BJ (cell line): ENCODE results near the gene WDR37. TPM values are rescaled to one million over a fixed set of nuclear protein-coding genes. Genes with fewer than 3 reads are reported as not detected.

Source experiments
- CTCF ChIA-PET: fragments of 350-600 bp; formaldehyde crosslinking; extraction: SDS; loops from one replicate; lab custom pipeline; 2021; ENCODE audit warnings: antibody characterized with exemption, inconsistent platforms; lab: Yijun Ruan, JAX
- POLR2A ChIA-PET: fragments of 300-600 bp; sonication (Branson Sonifier 250); formaldehyde crosslinking; extraction: SDS; loops from one replicate; lab custom pipeline; 2021; ENCODE audit warnings: antibody characterized with exemption; lab: Charles Lee
- DNase-seq: peaks from one replicate; pipeline ENCODE4 v3.0.0-alpha.2; 2011; ENCODE audit warnings: low read depth
- H3K27me3 ChIP-seq: 2 replicates; pipeline ENCODE4 v1.6.0; 2011; ENCODE audit warnings: low read length; ENCODE audit not compliant: control insufficient read depth, insufficient read depth
- H3K36me3 ChIP-seq: 2 replicates; pipeline ENCODE4 v1.5.1; 2011; ENCODE audit warnings: low read length; ENCODE audit not compliant: control insufficient read depth, insufficient read depth
- H3K4me3 ChIP-seq: 2 replicates; pipeline ENCODE4 v1.5.1; 2011; ENCODE audit warnings: low read depth, mild to moderate bottlenecking, control low read depth, low read length
- CTCF ChIP-seq: IDR thresholded peaks from 2 replicates; pipeline ENCODE4 v1.5.1; 2011; ENCODE audit warnings: low read depth, mild to moderate bottlenecking, control low read depth, inconsistent platforms, low read length, moderate library complexity; ENCODE audit not compliant: insufficient read depth
- polyA plus RNA-seq: library from polyadenylated mRNA; depleted of rRNA; stranded (reverse); fragments of >200 nt; gene quantifications from 2 replicates; pipeline ENCODE4 v1.2.3, GENCODE V29; 2011

WDR37 gene
- polyA plus RNA-seq, 1 experiment, result 12.7 TPM

GRCh38 chr10:1174022-1174421, 117.8 kb downstream of the WDR37 start:
- no peaks in the 10 kb centered on the region for H3K36me3 ChIP-seq
- no peak overlapping the region for H3K4me3 ChIP-seq
- no peak for DNase-seq
- H3K27me3 ChIP-seq, result no peaks in the 10 kb centered on the region
- POLR2A ChIA-PET, result no interaction called here
- no peak for TF ChIP-seq CTCF
- CTCF ChIA-PET, result no interaction called here

- ChIA-PET CTCF (interaction anchor here (0.7 kb wide), 1 partner anchor 14 kb away, joined by 3 read pairs; no protein-coding TSS in a partner anchor), POLR2A (no interaction called here)
Observed at GRCh38 chr10:1175956-1176565, 119.9 kb downstream of the WDR37 start.

GRCh38 chr10:1177936-1178335, 121.8 kb downstream of the WDR37 start:
- Histone ChIP-seq H3K27me3 (no peaks in the 10 kb centered on the region; the same call in 1 of the 2 replicates), H3K36me3 (no peaks in the 10 kb centered on the region), H3K4me3 (no peak overlapping the region)
- TF ChIP-seq CTCF, result no peak
- DNase-seq, result no peak
- ChIA-PET CTCF (no interaction called here), POLR2A (no interaction called here)

More at GRCh38 chr10:1175956-1176565, 119.9 kb downstream of the WDR37 start:
- Histone ChIP-seq H3K27me3 (no peaks in the 10 kb centered on the region), H3K36me3 (no peaks in the 10 kb centered on the region), H3K4me3 (no peak overlapping the region)
- TF ChIP-seq CTCF, result no peak
- DNase-seq, result no peak

- ChIA-PET CTCF (no interaction called here), POLR2A (no interaction called here)
- no peak for DNase-seq
- Histone ChIP-seq H3K4me3 (no peak overlapping the region), H3K27me3 (no peaks in the 10 kb centered on the region; the same call in 1 of the 2 replicates), H3K36me3 (no peaks in the 10 kb centered on the region)
- TF ChIP-seq CTCF, result no peak
Observed at GRCh38 chr10:1178506-1178905, 122.3 kb downstream of the WDR37 start.

- no peaks in the 10 kb centered on the region for H3K36me3 ChIP-seq
- CTCF ChIA-PET, result no interaction called here
- POLR2A ChIA-PET, result no interaction called here
- no peak for TF ChIP-seq CTCF
- H3K27me3 ChIP-seq, result no peaks in the 10 kb centered on the region; the same call in 1 of the 2 replicates
- no peak overlapping the region for H3K4me3 ChIP-seq
- DNase-seq, result no peak
Observed at GRCh38 chr10:1179346-1180070, 123.3 kb downstream of the WDR37 start.
